ENCODE data around the gene KCNH2. TPM values are rescaled to one million over a fixed set of nuclear protein-coding genes. Genes with fewer than 3 reads are reported as not detected.

KCNH2 gene
- total RNA-seq, 1 experiment from 2014 or later = 1.5 TPM

DNA sequence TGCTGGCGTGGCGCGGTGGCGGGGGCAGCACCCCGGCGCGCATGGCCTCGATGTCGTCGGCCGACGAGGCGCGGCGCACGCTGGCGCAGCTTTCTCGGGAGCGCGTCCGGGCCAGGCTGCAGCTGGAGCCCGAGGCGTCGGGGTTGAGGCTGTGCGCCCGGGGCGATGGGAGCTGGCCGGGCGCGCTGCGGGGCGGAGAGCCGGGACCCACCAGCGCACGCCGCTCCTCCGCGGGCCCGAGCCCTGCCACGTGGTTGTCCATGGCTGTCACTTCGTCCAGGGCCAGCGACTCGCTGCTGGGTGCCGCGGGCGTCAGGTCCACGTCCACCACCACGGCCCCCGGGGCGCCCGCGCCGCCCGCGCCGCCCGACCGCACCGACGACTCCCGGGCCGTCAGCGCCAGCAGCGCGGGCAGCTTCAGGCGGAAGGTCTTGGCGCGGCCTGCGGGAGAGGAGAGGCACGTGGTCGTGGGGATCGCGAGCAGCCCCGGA is 20.0 kb downstream of the KCNH2 start:
- no peak overlapping the region for H3K4me3 ChIP-seq (ENCODE audit: low read depth, low read length, poor library complexity, severe bottlenecking)
- H3K27ac ChIP-seq (ENCODE audit: low read depth, low read length, poor library complexity, severe bottlenecking) = no peak overlapping the region
- H3K4me1 ChIP-seq (ENCODE audit: insufficient read depth, low read length, poor library complexity, severe bottlenecking) = peaks cover 8% of the 10 kb centered on the region
- H3K36me3 ChIP-seq (ENCODE audit: insufficient read depth, low read length, poor library complexity, severe bottlenecking) = no peaks in the 10 kb centered on the region
- no peak for DNase-seq (ENCODE audit: low spot score)
- CTCF ChIA-PET = no interaction called here
- no TSS peak for BruUV-seq (replicated peaks)
- no peak for TF ChIP-seq EZH2 (IDR thresholded peaks at IDR 0.05; ENCODE audit: borderline replicate concordance, low read depth, low read length, poor library complexity, severe bottlenecking)
- no peak for TF ChIP-seq CTCF (conservative IDR thresholded peaks at IDR 0.05; ENCODE audit: low read depth, low read length)
- POLR2A ChIA-PET (ENCODE audit: low non-redundant PET) = no interaction called here
- peaks cover 14% of the 10 kb centered on the region for H3K27me3 ChIP-seq (replicated peaks; ENCODE audit: insufficient read depth, low read depth, low read length, poor library complexity)
- intact Hi-C loops (cut with micrococcal nuclease; ENCODE audit: unreplicated experiment) = no loop called here
- H3K9me3 ChIP-seq (ENCODE audit: low read depth, low read length, poor library complexity, severe bottlenecking) = no peaks in the 10 kb centered on the region

DNA sequence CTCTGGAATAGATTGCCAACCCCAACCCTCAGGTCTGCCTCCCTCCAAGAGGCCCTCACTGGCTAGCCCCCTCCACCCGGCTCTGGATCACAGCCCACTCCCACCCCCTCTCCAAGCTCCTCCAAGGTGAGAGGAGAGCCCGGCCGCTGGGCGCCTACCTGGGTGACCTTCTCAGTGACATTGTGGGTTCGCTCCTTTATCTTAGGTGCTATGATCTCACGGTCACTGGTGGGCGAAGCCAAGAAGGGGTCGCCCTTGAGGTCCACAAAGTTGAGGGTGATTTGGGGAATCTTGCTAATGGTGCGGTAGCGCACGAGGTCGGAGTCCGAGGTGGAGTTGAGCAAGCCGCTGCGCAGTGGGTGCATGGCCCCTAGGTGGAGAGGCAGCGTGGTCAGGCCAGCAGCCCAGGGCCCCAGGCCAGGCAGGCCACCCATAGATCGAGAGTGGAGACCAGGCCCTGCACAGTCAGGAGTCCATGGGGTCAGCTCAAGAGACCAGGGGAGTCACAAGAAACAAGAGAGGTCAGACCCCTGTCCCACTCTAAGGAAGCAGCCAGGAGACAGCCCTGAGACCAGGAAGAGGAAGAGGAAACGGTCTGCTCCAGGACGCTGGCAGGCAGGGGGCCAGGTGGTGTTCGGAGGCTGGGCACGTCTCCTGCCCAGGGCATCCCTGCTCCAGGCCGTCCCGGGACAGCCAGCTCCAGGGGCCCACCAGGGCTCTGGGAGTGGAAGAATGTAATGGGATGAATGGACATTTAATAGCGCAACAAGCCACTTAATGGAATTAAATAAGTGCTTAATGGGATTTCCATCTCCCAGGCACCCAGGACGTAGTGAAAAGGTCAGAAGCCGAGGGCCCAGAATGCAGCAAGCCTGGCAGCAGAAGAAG is 20.7 kb downstream of the KCNH2 start:
- H3K36me3 ChIP-seq (ENCODE audit: insufficient read depth, low read length, poor library complexity, severe bottlenecking) = no peaks in the 10 kb centered on the region
- H3K4me3 ChIP-seq (ENCODE audit: low read depth, low read length, poor library complexity, severe bottlenecking) = no peak overlapping the region
- intact Hi-C loops (cut with micrococcal nuclease; ENCODE audit: unreplicated experiment) = no loop called here
- no peak overlapping the region for H3K27ac ChIP-seq (ENCODE audit: low read depth, low read length, poor library complexity, severe bottlenecking)
- peaks cover 14% of the 10 kb centered on the region for H3K27me3 ChIP-seq (replicated peaks; ENCODE audit: insufficient read depth, low read depth, low read length, poor library complexity)
- TF ChIP-seq CTCF (conservative IDR thresholded peaks at IDR 0.05; ENCODE audit: low read depth, low read length) = no peak
- TF ChIP-seq EZH2 (IDR thresholded peaks at IDR 0.05; ENCODE audit: borderline replicate concordance, low read depth, low read length, poor library complexity, severe bottlenecking) = no peak
- H3K4me1 ChIP-seq (ENCODE audit: insufficient read depth, low read length, poor library complexity, severe bottlenecking) = peaks cover 8% of the 10 kb centered on the region
- CTCF ChIA-PET = no interaction called here
- DNase-seq (ENCODE audit: low spot score) = no peak
- no peaks in the 10 kb centered on the region for H3K9me3 ChIP-seq (ENCODE audit: low read depth, low read length, poor library complexity, severe bottlenecking)
- no TSS peak for BruUV-seq (replicated peaks)
- POLR2A ChIA-PET (ENCODE audit: low non-redundant PET) = no interaction called here

GRCh38 chr7:150956395-150957132 is 21.6 kb downstream of the KCNH2 start:
- intact Hi-C loops (cut with micrococcal nuclease; ENCODE audit: unreplicated experiment) = no loop called here
- CTCF ChIA-PET = no interaction called here

More at GRCh38 chr7:150956395-150957132, 21.6 kb downstream of the KCNH2 start:
- peaks cover 7% of the 10 kb centered on the region for H3K4me1 ChIP-seq (ENCODE audit: insufficient read depth, low read length, poor library complexity, severe bottlenecking)
- POLR2A ChIA-PET (ENCODE audit: low non-redundant PET) = no interaction called here
- no peak for DNase-seq (ENCODE audit: low spot score)
- no peak overlapping the region for H3K27ac ChIP-seq (ENCODE audit: low read depth, low read length, poor library complexity, severe bottlenecking)
- H3K9me3 ChIP-seq (ENCODE audit: low read depth, low read length, poor library complexity, severe bottlenecking) = no peaks in the 10 kb centered on the region
- TF ChIP-seq EZH2 (IDR thresholded peaks at IDR 0.05; ENCODE audit: borderline replicate concordance, low read depth, low read length, poor library complexity, severe bottlenecking) = no peak
- peaks cover 14% of the 10 kb centered on the region for H3K27me3 ChIP-seq (replicated peaks; ENCODE audit: insufficient read depth, low read depth, low read length, poor library complexity)
- H3K36me3 ChIP-seq (ENCODE audit: insufficient read depth, low read length, poor library complexity, severe bottlenecking) = no peaks in the 10 kb centered on the region
- H3K4me3 ChIP-seq (ENCODE audit: low read depth, low read length, poor library complexity, severe bottlenecking) = no peak overlapping the region
- BruUV-seq (replicated peaks) = no TSS peak
